T1000 (cell line): Measurements from ENCODE around the gene CSRP1.
A peak's percentile ranks its signal among the peaks of the same experiment; 100 is the strongest.
"Not testable (repeated sequence)": the region's sequence is repeated elsewhere in the genome, so short reads cannot be mapped to it uniquely, and the experiment has no call there.

Experiments used
- DNase-seq: peaks from one replicate; lab custom pipeline; 2025; ENCODE audit warnings: mixed read lengths; lab: John Stamatoyannopoulos, UW

CSRP1 gene

GRCh38 chr1:201537891-201538611 is 31.1 kb upstream of the CSRP1 start:
- DNase-seq, result no peak

GRCh38 chr1:201537467-201537866 is 30.5 kb upstream of the CSRP1 start:
- DNase-seq, result no peak

GRCh38 chr1:201537028-201537427 is 30.1 kb upstream of the CSRP1 start:
- DNase-seq, result no peak

- DNase-seq, result peak; percentile 51
Measured at GRCh38 chr1:201536558-201536957, 29.6 kb upstream of the CSRP1 start.

- no peak for DNase-seq
Measured at GRCh38 chr1:201535919-201536245, 29.0 kb upstream of the CSRP1 start.

GRCh38 chr1:201535046-201535918 is 28.4 kb upstream of the CSRP1 start:
- peak; percentile 30 for DNase-seq

- DNase-seq, result no peak
Measured at GRCh38 chr1:201533836-201534235, 26.9 kb upstream of the CSRP1 start.

GRCh38 chr1:201531551-201532425 is 24.9 kb upstream of the CSRP1 start:
- no peak for DNase-seq

- peak; percentile 74 for DNase-seq
Measured at GRCh38 chr1:201530741-201531531, 24.0 kb upstream of the CSRP1 start.

GRCh38 chr1:201528631-201529252 is 21.8 kb upstream of the CSRP1 start:
- DNase-seq, result no peak

GRCh38 chr1:201527879-201528278 is 21.0 kb upstream of the CSRP1 start:
- no peak for DNase-seq

- DNase-seq, result no peak
Measured at GRCh38 chr1:201525193-201525778, 18.4 kb upstream of the CSRP1 start.

- DNase-seq, result not testable (repeated sequence)
Measured at GRCh38 chr1:201520046-201520575, 13.2 kb upstream of the CSRP1 start.

- no peak for DNase-seq
Measured at GRCh38 chr1:201518071-201518470, 11.1 kb upstream of the CSRP1 start.

GRCh38 chr1:201517631-201518030 is 10.7 kb upstream of the CSRP1 start:
- no peak for DNase-seq

GRCh38 chr1:201516511-201517127 is 9.7 kb upstream of the CSRP1 start:
- DNase-seq, result no peak

GRCh38 chr1:201515895-201516294 is 9.0 kb upstream of the CSRP1 start:
- DNase-seq, result no peak

GRCh38 chr1:201515062-201515750 is 8.3 kb upstream of the CSRP1 start:
- no peak for DNase-seq

GRCh38 chr1:201514466-201514865 is 7.5 kb upstream of the CSRP1 start:
- no peak for DNase-seq
